ENCODE results near the gene SLTM. TPM values are rescaled to one million over a fixed set of nuclear protein-coding genes. Genes with fewer than 3 reads are reported as not detected.
"Not testable (repeated sequence)": the region's sequence is repeated elsewhere in the genome, so short reads cannot be mapped to it uniquely, and the experiment has no call there.

The SLTM gene
- total and polyA plus RNA-seq, 4 experiments from 2014 or later: 22.8 to 153 (median 121) TPM

- Histone ChIP-seq H3K9me3 (ENCODE audit: control insufficient read depth in 1 of 2, low read length in 2 of 2) (no peaks in the 10 kb centered on the region), H3K36me3 (ENCODE audit: insufficient read depth, low read length) (no peaks in the 10 kb centered on the region), H3K4me3 (ENCODE audit: low read length in 2 of 2) (no peak overlapping the region), H3K27ac (ENCODE audit: low read depth, low read length) (no peak overlapping the region), H3K27me3 (ENCODE audit: insufficient read depth, low read length) (no peaks in the 10 kb centered on the region), H3K4me1 (ENCODE audit: insufficient read depth, low read length) (no peaks in the 10 kb centered on the region)
- ChIA-PET POLR2A (ENCODE audit: partially characterized antibody) (no interaction called here), CTCF (ENCODE audit: partially characterized antibody) (no interaction called here)
- H3K4me3 Mint-ChIP-seq: no peak overlapping the region
- H3K36me3 Mint-ChIP-seq: no peaks in the 10 kb centered on the region
- H3K4me1 Mint-ChIP-seq: peaks cover 0 to 2% (median under 1%) of the 10 kb centered on the region in 4 donors
- DNase-seq: no peak
- peaks cover 0 to 3% of the 10 kb centered on the region in 2 donors for H3K27me3 Mint-ChIP-seq
- H3K9me3 Mint-ChIP-seq: no peaks in the 10 kb centered on the region
- H3K27ac Mint-ChIP-seq: no peak overlapping the region
- intact Hi-C loops (cut with micrococcal nuclease): no loop called here
These were observed 18.0 kb upstream of the SLTM start for GRCh38 chr15:58951388-58952007.

GRCh38 chr15:58947179-58947578 lies 13.7 kb upstream of the SLTM start:
- ChIA-PET CTCF (ENCODE audit: partially characterized antibody) (no interaction called here), POLR2A (ENCODE audit: partially characterized antibody) (no interaction called here)
- Mint-ChIP-seq H3K9me3 (no peaks in the 10 kb centered on the region), H3K4me3 (no peak overlapping the region), H3K36me3 (no peaks in the 10 kb centered on the region), H3K27me3 (peaks cover 0 to 2% of the 10 kb centered on the region in 2 donors), H3K27ac (no peak overlapping the region), H3K4me1 (no peaks in the 10 kb centered on the region)
- no peaks in the 10 kb centered on the region for H3K9me3 ChIP-seq (ENCODE audit: control insufficient read depth in 1 of 2, low read length in 2 of 2)
- no peak overlapping the region for H3K4me3 ChIP-seq (ENCODE audit: low read length in 2 of 2)
- no peak overlapping the region for H3K27ac ChIP-seq (ENCODE audit: low read depth, low read length)
- no peaks in the 10 kb centered on the region for H3K4me1 ChIP-seq (ENCODE audit: insufficient read depth, low read length)
- no peaks in the 10 kb centered on the region for H3K27me3 ChIP-seq (ENCODE audit: insufficient read depth, low read length)
- no peaks in the 10 kb centered on the region for H3K36me3 ChIP-seq (ENCODE audit: insufficient read depth, low read length)
- intact Hi-C loops (cut with micrococcal nuclease): no loop called here
- no peak for DNase-seq

- Mint-ChIP-seq H3K4me1 (peaks cover 9 to 35% (median 19%) of the 10 kb centered on the region in 4 donors), H3K27ac (peak overlapping the region in 6 of 7 donors; percentile 94 to 100 (median 98)), H3K36me3 (peaks cover 0 to 19% of the 10 kb centered on the region in 2 donors), H3K4me3 (peak overlapping the region in 6 of 8 donors; percentile 19 to 99 (median 96))
- DNase-seq; POLR2A ChIA-PET (ENCODE audit: partially characterized antibody); H3K9me3 Mint-ChIP-seq; H3K27me3 ChIP-seq (ENCODE audit: insufficient read depth, low read length); H3K9me3 ChIP-seq (ENCODE audit: control insufficient read depth in 1 of 2, low read length in 2 of 2); H3K27me3 Mint-ChIP-seq; H3K4me3 ChIP-seq (ENCODE audit: low read length in 2 of 2); H3K36me3 ChIP-seq (ENCODE audit: insufficient read depth, low read length): not testable (repeated sequence)
- peaks cover 25% of the 10 kb centered on the region for H3K4me1 ChIP-seq (ENCODE audit: insufficient read depth, low read length)
- CTCF ChIA-PET (ENCODE audit: partially characterized antibody): interaction anchor here (0.9 to 1.1 kb wide), 2 partner anchors 84 to 559 kb away, joined by 3 read pairs; no protein-coding TSS in a partner anchor
- intact Hi-C loops (cut with micrococcal nuclease): loop anchor here (1.0 to 5.0 kb wide), 2 partner anchors 22 to 172 kb away; partner anchors contain the start of gene CCNB2
- H3K27ac ChIP-seq (ENCODE audit: low read depth, low read length): peak overlapping the region; percentile 98
These were observed 1.5 kb upstream of the SLTM start for GRCh38 chr15:58934974-58935373.

DNA sequence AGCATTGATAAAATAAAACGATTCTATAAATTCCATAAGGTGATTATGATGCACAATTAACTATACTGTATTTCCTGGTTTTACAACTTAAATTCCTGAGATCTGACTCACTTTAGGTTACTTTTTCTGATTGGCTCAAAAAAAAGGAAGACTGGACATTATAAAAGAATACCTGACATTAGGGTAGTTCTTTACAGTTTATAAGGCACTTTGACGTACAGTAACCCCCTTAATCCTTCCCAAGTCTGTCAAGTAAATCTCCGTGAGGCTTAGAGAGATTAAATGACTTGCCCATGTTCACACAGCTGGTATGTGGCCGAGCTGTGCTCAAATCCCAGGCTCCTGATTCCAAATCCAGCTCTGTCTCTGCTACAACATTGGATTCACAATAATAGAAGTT lies 1.0 kb upstream of the SLTM start:
- ChIA-PET CTCF (ENCODE audit: partially characterized antibody) (interaction anchor here (1.1 kb wide), 1 partner anchor 83 kb away, joined by 3 read pairs; no protein-coding TSS in a partner anchor), POLR2A (ENCODE audit: partially characterized antibody) (interaction anchor here (1.4 kb wide), 1 partner anchor 18 kb away, joined by 3 read pairs; no protein-coding TSS in a partner anchor)
- H3K36me3 Mint-ChIP-seq: peaks cover 0 to 19% of the 10 kb centered on the region in 2 donors
- Histone ChIP-seq H3K27me3 (ENCODE audit: insufficient read depth, low read length) (no peaks in the 10 kb centered on the region), H3K4me1 (ENCODE audit: insufficient read depth, low read length) (peaks cover 25% of the 10 kb centered on the region), H3K4me3 (ENCODE audit: low read length in 2 of 2) (peak overlapping the region in 1 of 2 donors; percentile 97), H3K27ac (ENCODE audit: low read depth, low read length) (peak overlapping the region; percentile 98), H3K9me3 (ENCODE audit: control insufficient read depth in 1 of 2, low read length in 2 of 2) (no peaks in the 10 kb centered on the region), H3K36me3 (ENCODE audit: insufficient read depth, low read length) (no peaks in the 10 kb centered on the region)
- H3K9me3 Mint-ChIP-seq: peaks cover 0 to 2% (median 0%) of the 10 kb centered on the region in 8 donors
- no peaks in the 10 kb centered on the region for H3K27me3 Mint-ChIP-seq
- peak overlapping the region; percentile 95 to 99 (median 98) for H3K4me3 Mint-ChIP-seq
- intact Hi-C loops (cut with micrococcal nuclease): loop anchor here (1.0 to 5.0 kb wide), 2 partner anchors 23 to 173 kb away; partner anchors contain the start of gene CCNB2
- DNase-seq: no peak
- peaks cover 9 to 35% (median 19%) of the 10 kb centered on the region in 4 donors for H3K4me1 Mint-ChIP-seq
- H3K27ac Mint-ChIP-seq: peak overlapping the region; percentile 94 to 100 (median 98)

GRCh38 chr15:58934114-58934447 lies 602 bp upstream of the SLTM start:
- ChIA-PET POLR2A (ENCODE audit: partially characterized antibody) (interaction anchor here (1.4 to 2.8 kb wide), 4 partner anchors 17 to 164 kb away, joined by 3 to 19 read pairs (median 8); partner anchors contain the start of genes MINDY2 and RNF111), CTCF (ENCODE audit: partially characterized antibody) (interaction anchor here (1.1 kb wide), 1 partner anchor 83 kb away, joined by 3 read pairs; no protein-coding TSS in a partner anchor)
- peak overlapping the region; percentile 59 to 97 for H3K4me3 ChIP-seq (ENCODE audit: low read length in 2 of 2)
- Mint-ChIP-seq H3K9me3 (peaks cover 0 to 2% (median 0%) of the 10 kb centered on the region in 8 donors), H3K27ac (peak overlapping the region; percentile 94 to 100 (median 98)), H3K27me3 (no peaks in the 10 kb centered on the region), H3K4me3 (peak overlapping the region; percentile 95 to 99 (median 98)), H3K4me1 (peaks cover 9 to 35% (median 19%) of the 10 kb centered on the region in 4 donors), H3K36me3 (peaks cover 0 to 19% of the 10 kb centered on the region in 2 donors)
- H3K27me3 ChIP-seq (ENCODE audit: insufficient read depth, low read length): no peaks in the 10 kb centered on the region
- peaks cover 25% of the 10 kb centered on the region for H3K4me1 ChIP-seq (ENCODE audit: insufficient read depth, low read length)
- no peak for DNase-seq
- H3K27ac ChIP-seq (ENCODE audit: low read depth, low read length): peak overlapping the region; percentile 98
- H3K36me3 ChIP-seq (ENCODE audit: insufficient read depth, low read length): no peaks in the 10 kb centered on the region
- intact Hi-C loops (cut with micrococcal nuclease): loop anchor here (1.0 to 5.0 kb wide), 2 partner anchors 23 to 173 kb away; partner anchors contain the start of gene CCNB2
- no peaks in the 10 kb centered on the region for H3K9me3 ChIP-seq (ENCODE audit: control insufficient read depth in 1 of 2, low read length in 2 of 2)

- POLR2A ChIA-PET (ENCODE audit: partially characterized antibody): interaction anchor here (0.6 to 2.8 kb wide), 6 partner anchors 8 to 162 kb away, joined by 3 to 19 read pairs (median 4); partner anchors contain the start of genes MINDY2 and RNF111
- Histone ChIP-seq H3K4me1 (ENCODE audit: insufficient read depth, low read length) (peaks cover 31% of the 10 kb centered on the region), H3K4me3 (ENCODE audit: low read length in 2 of 2) (peak overlapping the region; percentile 51 to 97), H3K36me3 (ENCODE audit: insufficient read depth, low read length) (peaks cover 11% of the 10 kb centered on the region), H3K27ac (ENCODE audit: low read depth, low read length) (peak overlapping the region; percentile 98), H3K27me3 (ENCODE audit: insufficient read depth, low read length) (no peaks in the 10 kb centered on the region), H3K9me3 (ENCODE audit: control insufficient read depth in 1 of 2, low read length in 2 of 2) (no peaks in the 10 kb centered on the region)
- peaks cover 0 to 2% (median 0%) of the 10 kb centered on the region in 8 donors for H3K9me3 Mint-ChIP-seq
- CTCF ChIA-PET (ENCODE audit: partially characterized antibody): interaction anchor here (0.7 kb wide), 1 partner anchor 560 kb away, joined by 3 read pairs; no protein-coding TSS in a partner anchor
- peak overlapping the region; percentile 88 to 97 (median 94) for H3K4me3 Mint-ChIP-seq
- H3K4me1 Mint-ChIP-seq: peaks cover 9 to 35% (median 19%) of the 10 kb centered on the region in 4 donors
- no peak for DNase-seq
- intact Hi-C loops (cut with micrococcal nuclease): loop anchor here (1.0 to 5.0 kb wide), 5 partner anchors 55 to 725 kb away; partner anchors contain the start of genes ADAM10, CCNB2, GTF2A2 and MINDY2
- peak overlapping the region; percentile 93 to 98 (median 95) for H3K27ac Mint-ChIP-seq
- no peaks in the 10 kb centered on the region for H3K27me3 Mint-ChIP-seq
- peaks cover 4 to 30% of the 10 kb centered on the region in 2 donors for H3K36me3 Mint-ChIP-seq
These were observed 684 bp downstream of the SLTM start for GRCh38 chr15:58932710-58933280.
